M059J (cell line): Measurements from ENCODE around the gene COG2. TPM values are rescaled to one million over a fixed set of nuclear protein-coding genes. Genes with fewer than 3 reads are reported as not detected.

Experiments
- DNase-seq: peaks from one replicate; pipeline ENCODE4 v3.0.0-alpha.2; 2012; ENCODE audit warnings: low read depth
- total RNA-seq: library from RNA; depleted of rRNA; stranded (reverse); fragments of >200 nt; shearing (Covaris generic); gene quantifications from 2 replicates; pipeline ENCODE4 v1.2.3, GENCODE V29; 2014

COG2 gene
- total RNA-seq, 1 experiment from 2014 or later, result 23.2 TPM

DNA sequence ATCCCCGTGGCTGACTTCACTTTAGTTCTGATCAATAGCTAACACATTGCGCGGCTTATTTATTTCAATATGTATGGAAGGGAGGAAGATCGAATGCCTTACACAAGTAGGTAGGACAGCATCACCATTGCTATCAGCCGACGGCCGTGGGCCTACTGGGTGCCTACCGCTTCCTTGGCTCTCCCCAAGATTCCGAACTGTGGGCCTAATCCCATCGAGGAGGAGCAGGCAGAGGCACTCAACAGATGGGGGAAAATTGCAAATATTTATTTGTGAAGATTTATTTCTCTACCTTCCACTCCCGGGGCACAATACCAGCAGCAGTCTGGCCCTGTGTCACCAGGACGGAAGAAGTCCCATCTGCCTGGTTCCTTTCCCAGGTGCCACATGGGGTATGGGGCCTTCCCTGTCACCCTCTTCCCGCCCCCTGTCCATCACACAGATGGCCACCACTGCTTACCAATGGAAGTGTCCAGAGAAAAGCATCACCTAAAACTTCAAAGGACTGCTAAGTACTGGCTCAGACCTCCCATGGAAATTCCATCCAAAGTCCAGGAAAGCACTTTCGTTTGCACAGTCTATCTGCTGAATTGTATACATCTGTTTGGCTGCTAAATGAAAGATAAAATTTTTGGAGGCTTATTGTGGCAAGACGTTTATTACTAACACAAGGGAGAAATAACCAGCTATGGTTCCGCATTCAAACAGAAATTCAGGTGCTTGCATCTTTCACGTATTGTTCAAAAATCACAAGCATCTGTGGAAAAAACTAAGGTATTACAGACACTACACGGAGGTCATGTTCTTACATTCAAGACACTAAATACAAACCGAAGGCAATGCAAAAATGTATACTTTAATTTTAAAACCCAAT lies 59.9 kb downstream of the COG2 start:
- DNase-seq, result no peak

DNA sequence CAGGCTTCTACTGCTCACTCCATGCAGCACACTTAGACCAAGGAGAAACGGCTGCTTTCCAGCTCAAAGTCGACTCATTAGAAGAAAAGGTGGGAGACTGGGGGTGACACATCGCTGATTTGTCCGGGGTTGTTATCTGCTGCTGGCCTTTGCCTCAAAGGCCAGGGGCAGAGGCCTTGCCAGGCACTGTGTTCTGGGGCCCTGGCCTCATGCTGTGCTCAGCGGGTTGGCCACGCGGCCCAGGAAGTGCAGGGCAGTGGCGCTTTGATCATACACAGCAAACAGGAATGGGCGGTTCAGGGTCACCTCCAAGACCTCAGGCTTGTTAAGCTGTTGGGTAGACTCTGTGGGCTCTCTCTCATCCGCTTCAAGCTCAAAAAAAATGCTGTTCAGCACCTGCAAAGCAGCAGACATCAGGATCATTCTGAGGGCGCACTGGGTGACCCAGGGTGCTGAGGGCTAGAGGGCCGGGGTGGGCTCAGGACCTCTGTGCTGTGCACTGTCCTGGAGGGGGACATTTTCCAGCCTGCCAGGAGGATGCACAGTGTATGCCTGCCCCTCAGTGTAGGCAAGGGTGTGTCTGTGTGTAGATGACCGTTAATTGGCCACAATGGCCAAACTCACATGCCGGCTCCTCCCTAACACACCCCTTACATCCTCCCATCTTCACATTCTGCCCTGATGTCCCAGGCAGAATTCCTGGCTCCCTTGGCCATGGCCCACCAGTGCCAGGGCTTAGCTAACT lies 60.8 kb downstream of the COG2 start:
- DNase-seq, result no peak

DNA sequence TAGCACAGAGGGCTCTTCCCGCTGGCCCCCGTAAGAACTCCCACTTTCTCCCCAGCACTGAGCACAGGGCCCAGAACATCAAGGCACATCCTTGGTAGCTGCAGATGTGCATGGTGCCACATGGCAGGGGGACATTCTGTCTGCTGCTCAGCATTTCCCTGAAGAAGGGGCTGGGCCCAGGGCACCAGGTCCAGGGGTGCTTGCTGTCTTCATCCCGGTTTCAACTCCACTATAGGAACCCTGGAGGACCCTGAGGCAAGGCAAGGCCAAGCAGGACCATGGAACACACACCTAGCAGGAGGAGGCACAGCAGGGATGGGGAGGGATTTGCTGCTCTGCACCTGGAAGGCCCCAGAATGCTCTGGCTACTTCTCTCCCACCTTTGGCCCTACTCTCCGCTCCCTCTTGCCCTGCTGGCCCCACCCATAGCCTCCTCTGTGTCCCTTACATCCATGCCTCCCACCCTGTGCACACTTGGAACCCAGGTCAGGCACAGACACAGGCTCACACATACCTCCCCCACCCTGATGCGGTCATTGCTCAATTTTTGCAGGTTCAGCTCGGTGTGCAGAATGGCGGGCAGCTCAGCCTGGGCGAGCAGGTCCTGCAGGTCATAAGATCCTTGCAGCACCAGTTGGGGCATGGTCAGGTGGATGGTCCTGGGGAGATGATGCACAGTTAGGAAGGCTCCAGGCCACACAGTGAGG lies 61.6 kb downstream of the COG2 start:
- no peak for DNase-seq

DNA sequence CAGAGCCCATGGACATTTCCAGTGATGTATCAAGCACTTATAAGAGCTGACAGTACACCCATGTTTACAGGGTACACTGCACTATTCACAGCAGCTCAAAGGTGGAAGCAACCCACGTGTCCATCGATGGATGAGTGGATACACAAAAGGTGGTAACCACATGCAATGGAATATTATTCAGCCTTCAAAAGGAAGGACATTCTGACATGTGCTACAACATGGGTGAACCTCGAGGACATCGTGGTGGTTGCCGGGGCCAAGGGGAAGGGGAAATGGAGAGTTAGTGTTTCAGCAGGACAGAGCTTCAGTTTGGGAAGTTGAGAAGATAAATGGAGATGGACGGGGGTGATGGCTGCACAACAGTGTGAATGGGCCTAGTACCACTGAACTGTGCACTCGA lies 62.5 kb downstream of the COG2 start:
- no peak for DNase-seq

DNA sequence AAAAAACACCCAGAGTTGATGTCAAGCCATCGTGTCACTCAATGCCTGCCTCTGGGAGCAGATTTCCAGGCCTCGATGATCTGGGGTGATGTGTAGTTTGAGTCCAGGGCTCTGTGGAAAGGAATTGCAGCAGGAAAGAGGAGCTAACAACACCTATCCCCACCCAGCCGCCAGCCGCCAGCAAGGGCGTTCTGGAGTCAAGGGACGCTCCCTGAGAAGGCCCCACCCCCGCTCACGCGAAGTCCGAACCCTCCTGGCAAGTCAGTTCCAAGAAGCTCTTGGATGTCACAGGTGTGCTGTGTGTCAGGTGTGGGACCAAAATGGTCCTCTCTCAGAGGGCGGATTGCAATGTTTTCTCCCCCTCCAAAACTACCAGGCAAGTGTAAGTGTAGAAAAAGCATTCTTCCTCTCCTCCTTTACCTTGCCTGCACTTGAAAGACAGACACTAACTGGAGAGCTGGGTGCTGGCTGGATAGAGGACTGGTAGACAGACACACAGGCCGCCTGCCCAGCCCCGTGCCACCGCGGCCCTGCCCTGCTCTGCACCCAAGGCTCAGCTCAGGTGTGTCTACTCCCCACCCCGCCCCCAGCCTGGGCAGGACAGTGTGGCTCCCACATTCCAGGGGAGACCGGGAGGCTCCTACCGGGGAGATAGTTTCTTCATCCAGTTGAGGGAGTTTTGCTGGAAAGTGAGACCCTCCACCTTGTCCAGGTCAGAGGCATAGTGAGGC lies 63.2 kb downstream of the COG2 start:
- no peak for DNase-seq

DNA sequence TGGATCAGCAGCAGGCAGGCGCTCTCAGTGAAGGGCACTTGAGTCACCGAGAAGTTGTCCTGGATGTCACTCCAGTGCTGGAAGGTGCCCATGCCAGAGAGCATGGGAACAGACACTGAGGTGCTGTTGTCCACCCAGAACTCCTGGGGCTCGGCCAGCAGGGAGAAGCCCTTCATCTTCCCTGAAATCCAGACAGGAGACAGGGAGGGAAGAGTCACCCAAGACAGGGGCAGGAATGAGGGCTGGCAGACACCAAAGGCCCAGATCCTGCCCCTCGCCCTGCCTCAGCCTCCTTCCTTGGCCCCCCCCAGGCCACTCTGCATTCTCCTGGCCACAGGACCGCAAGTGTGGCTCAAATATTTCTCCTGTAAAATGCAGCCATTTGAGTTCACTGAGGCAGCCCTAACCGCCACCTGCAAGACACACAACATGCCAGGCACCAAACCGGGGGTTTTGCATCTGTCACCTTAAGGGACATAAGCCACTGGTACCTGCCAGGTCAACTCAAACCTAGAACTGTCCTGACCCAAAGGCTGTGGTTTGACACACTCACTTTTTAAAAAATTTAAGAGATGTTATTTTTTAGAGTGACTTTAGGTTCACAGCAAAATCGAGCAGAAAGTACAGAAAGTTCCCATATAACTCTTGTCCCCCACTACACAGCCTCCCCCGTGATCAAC lies 63.9 kb downstream of the COG2 start:
- DNase-seq, result no peak

DNA sequence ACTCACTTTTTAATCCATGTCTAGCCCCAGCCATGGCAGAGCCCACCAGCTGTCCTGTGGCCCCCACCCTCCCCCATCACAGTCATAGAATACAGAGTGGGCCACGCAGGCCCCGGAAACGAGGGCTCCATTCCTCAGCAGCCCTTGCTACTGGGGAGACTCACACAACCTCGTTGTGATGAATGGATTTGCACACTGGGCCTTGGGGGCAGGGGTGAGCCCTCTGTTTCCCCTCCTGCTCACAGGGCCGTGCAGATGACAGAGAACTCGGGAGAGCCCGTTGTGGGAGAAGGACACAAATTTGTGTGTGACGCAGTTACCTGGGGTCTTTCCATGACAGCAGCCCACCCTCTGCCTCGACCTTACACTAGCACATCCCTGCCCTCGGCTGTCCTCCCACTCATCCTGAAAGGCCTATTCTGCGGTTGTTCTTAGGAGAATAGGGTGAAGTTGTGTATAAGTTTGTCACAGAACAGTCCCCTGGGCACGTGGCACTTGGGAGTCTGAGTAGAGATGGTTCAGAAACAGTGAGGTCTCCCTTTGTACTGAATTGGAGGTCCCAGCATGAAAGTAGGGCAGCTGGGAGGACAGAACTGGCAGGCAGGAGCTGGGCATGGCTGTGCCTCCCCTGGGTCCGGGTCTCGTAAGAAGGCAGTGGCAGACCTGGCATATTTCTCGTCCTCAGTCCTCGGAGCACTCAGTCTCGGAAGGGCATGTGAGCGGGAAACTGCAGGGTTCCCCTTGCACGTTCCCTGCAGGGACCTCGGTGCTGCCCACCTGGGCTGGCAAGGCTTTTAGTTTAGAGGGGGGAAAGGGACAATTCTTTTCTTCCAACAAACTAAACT lies 64.8 kb downstream of the COG2 start:
- DNase-seq, result no peak

DNA sequence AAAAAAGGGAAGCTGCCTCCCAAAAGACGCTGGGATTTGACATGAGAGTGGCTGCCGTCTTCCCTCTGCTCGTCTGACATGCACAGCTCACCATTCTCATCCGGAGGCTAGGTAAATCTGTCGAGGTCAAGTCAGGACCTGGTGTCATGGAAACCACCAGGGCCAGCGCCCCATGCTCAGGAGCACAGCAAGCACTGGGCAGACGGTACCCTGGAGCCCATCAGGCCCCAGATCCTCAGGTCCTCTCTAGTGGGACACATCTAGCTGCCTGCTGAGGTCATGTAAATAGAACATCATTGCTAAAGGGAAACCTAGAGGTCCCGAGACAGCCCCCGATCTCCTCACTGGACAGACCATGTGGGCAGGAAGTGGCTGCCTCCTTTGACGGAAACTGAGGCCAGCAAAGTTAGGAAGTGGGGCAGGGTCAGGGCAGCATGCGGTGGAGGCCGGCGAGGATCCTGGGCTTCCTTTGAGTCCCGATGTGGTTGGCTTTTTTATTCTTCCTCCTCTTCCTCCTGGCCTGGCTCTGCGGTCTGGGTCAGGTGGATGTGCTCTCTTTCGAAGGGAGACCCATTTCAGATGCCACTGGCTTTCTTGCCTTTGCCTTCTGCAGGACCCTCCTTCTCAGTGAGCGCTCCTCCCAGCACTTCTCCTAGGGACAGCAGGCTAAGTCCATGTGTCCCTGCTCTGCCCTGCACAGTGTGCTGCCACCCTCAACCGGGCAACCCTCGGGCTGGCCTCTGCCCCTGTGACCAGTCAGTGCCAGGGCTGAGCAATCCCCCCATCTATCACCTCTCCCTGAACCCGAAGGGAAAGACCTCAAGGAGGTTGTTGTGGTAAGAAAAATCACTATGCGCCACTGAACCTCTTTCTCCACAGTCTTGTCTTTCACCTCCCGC lies 65.7 kb downstream of the COG2 start:
- no peak for DNase-seq

DNA sequence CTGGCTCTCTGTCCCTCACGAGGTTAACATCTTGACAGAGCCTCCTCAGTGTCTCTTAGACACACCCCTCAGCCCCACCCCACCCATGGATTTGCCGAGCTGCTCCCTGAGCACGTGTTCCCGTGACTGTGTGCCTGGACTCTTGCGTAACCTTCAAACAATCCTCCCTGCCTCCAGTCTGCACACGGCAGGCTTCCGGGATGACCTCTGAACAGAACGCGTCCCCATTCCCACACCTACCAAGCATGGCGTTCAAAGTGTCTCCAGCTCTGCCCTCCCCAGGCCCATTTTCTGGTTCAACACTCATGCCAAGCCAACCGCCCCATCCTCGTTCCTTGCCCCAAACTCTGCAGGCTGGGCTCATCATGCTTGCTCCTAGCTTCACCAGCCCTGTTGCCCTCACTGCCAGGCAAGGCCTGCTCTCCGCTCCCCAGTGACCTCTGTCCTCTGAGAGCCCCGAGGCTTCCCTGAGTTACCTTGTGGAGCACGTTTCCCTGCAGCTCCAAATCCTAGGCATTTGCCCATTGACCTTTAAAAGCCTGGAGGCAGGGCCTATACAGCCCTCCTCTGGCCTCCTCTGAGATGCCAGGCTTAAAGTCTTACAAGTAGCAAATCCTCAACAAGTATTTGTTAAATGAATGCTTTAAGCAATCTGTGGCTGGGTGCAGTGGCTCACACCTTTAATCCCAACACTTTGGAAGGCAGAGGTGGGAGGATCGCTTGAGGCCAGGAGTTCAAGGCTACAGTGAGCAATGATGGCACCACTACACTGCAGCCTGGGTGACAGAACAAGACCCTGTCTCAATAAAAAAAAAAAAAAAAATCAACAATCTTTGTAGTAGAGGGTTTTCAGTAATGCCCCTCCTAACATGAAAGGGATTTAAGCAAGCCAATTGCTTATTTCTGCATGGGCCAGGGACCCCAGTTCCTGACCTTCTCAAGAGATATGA lies 66.6 kb downstream of the COG2 start:
- DNase-seq, result no peak

DNA sequence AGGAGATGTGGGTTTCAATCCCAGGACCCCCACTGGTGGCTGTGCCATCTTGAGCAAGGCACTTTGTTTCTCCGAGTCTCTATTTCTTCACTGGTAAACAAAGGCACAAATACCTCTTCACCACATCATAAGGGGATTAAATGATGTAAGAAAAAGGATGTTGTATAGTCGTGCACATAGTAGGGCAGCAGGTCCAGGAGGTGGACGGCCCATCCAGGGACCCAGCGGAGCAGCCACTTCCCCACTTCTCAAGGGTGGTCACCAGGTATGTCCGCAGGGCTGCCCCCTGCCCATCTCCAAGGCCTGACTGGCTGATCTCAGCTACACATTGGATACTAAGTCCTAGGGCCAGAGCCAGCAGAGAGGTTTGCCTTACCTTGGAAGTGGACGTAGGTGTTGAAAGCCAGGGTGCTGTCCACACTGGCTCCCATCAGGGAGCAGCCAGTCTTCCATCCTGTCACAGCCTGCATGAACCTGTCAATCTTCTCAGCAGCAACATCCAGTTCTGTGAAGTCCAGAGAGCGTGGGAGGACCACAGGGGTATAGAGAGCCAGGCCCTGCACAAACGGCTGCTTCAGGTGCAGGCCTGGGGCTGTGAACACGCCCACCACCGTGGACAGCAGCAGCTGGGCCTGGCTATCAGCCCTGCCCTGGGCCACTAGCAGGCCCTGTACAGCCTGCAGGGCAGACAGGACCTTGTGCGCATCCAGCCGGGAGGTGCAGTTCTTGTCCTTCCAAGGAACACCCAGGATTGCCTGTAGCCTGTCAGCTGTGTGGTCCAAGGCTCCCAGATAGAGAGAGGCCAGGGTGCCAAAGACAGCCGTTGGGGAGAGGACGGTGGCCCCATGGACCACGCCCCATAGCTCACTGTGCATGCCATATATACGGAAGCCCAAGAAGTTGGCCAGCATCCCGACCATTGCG lies 67.6 kb downstream of the COG2 start:
- no peak for DNase-seq

DNA sequence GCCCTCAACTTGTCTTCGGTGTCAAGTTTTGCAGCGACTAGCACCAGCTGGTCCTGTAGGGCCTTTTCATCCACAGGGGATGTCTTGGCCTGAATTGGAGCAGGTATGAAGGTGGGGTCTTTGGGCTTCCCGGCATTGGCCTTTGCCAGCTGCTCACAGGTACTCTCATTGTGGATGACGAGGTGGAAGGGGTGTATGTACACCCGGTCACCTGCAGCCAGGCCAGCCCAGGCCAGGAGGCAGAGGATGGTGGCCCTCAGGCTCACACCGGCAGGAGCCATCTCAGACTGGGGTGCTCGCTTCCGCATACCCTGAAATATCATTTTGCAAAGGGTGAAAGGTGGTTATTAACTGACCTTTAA lies 68.2 kb downstream of the COG2 start:
- DNase-seq, result no peak

DNA sequence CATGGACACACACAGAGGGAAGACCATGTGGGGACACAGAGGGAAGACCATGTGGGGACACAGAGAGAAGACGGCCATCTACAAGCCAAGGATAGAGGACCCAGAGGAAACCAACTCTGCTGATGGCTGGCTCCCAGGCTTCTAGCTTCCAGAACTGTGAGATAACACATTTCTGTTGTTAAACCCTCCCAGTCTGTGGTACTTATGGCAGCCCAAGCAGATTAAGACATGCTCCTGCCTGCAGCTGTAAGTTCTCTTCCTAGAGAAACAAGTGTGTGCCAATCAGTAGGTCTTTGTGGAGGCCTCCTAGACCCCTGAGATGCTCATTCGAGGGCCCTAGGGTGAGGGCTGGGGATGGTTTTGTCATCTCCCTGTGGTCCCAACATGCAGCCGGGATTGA lies 69.0 kb downstream of the COG2 start:
- DNase-seq, result no peak

DNA sequence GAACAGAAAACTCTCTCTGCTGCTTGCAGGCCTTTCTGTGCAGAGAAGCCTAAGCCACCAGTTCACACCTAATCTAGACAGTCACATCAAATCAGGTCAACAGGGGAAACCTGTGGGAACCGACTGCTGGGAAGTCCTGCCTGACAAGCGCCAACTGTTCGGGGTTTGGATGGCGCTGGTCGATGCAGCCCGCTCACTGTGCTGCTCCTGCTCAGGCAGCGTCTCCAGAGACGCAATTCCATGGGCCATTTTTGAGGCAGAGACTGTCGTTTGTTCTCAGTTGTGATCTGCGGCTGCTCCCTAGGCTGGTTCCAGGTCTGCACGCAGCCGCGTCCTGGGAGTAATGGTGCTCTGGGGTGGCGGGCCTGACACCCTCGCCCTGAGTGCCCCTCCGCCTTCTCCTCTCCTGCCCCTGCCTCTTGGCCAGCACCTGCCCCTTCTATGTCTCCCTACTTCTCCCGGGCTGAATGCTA lies 70.2 kb downstream of the COG2 start:
- no peak for DNase-seq

DNA sequence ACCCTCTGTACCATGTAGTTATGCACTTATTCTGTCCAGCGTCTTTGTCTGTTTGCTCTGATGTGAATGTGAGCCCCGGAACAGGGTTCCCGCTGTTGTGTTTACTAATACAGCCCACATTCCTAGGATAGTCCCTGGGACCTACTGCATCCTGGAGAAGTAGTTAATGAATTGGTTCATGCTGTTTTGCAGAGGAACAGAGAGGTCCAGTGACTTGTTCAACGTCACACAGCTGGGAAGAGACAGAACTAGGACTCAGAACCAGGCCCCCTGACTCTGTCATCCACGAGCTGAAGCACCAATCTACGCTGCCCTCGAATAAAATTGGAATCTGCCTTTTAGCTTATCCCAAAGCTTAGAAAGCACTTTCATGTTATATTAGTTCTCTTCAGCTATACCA lies 70.9 kb downstream of the COG2 start:
- no peak for DNase-seq

DNA sequence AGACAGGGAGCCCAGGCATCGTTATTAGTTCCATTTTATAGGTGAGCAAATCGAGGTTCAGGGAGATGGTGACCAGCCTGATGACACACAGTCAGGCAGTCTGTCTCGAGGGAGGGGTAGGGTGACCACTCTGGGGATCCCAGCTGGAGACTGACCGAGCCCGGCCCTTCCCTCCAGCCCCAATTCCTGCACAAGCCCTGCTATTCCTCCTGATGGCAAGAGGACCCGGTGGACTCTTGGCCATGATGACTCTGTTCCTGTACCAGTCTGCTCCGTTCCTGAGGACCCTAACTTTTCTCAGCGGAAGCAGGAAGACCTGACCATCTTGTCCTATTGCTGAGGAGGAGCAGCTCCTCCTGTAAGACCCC lies 71.2 kb downstream of the COG2 start:
- no peak for DNase-seq

DNA sequence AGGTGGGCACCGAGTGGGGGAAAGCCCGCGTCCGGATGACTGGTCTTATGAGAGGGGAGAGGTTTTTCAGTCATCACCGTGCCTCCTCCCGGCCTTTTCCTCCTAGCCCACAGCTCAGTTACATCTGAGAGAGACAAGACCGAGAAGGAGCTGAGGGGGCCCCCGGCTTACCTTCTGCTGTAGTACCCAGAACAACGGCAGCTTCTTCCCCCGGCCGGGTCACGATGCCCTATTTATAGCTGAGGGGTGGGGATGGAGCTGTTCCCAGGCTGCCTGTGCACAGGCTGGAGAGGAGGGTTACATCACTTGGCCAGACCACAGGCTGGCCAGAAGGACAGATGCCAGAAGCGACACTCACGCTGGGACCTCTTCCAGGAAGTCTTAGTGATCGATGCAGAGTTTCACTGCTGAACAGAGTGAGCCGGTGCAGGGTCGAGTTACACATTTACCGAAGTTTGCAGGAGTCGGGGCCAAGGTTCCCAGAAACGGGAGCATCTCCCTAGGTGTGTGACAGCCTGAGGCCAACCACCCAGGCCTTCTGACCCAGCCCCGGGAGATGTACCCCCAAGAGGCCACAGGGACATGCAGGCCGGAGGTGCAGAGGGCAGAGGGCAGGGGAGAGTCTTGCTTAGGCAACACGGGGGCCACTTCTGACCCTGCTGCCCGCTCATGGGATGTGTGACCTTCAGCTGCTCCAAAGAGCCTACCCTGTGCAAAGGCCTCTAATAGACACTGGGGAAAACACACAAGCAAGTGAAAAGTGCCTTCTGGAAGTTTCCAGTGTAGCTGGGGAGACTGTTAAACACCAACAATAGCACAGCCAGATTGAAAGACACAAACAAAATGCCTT lies 71.9 kb downstream of the COG2 start, which contains the start of gene AGT:
Gene AGT, minus strand, starts transcription at position 208 of the 850 bp plus-strand sequence. CDS start 3,299 bp downstream, outside the sequence.
- peak; percentile 81 for DNase-seq
